Fibroblast of the aortic adventitia (primary cell): Measurements from ENCODE around the gene DET1. TPM values are rescaled to one million over a fixed set of nuclear protein-coding genes. Genes with fewer than 3 reads are reported as not detected.
A peak's percentile ranks its signal among the peaks of the same experiment; 100 is the strongest.
"Not testable (repeated sequence)": the region's sequence is repeated elsewhere in the genome, so short reads cannot be mapped to it uniquely, and the experiment has no call there.

Experiments used
- DNase-seq: peaks from one replicate; pipeline ENCODE4 v3.0.0-alpha.2; 2010; ENCODE audit warnings: low read depth
- H3K4me3 ChIP-seq: 2 replicates; pipeline ENCODE4 v1.5.1; 2011; ENCODE audit warnings: low read depth, mild to moderate bottlenecking, control low read depth, low read length, moderate library complexity
- total RNA-seq: library from RNA; depleted of rRNA; stranded (reverse); fragments of >200 nt; gene quantifications from 2 replicates; pipeline ENCODE4 v1.2.3, GENCODE V29; 2012; ENCODE audit warnings: low replicate concordance
- TF ChIP-seq, protein P1 (sequence below): IDR thresholded peaks from 2 replicates; pipeline ENCODE4 v1.5.1; 2011; ENCODE audit warnings: mild to moderate bottlenecking, low read length, control low read depth, inconsistent platforms; ENCODE audit not compliant: insufficient read depth

DET1 gene
- total RNA-seq, 1 donor = 11.5 TPM

DNA sequence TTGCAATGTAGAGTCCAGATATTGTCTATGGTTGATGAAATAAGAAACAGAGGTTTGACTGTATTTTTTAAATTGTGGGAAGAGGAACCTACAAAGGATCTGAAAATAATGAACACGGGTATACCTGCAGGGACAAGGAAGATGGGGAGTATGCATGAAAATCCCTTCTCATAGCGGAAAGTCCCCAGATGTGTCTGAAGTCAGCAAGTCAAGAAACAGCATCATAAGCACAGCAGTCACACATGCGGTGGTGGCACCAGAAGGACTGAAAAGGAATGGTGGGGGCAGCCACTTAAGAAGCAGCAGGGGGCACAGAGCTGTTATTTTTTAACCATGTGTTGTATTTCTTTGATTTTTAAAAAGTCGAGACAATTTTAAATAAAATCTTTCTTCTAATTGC, 74.3 kb downstream of the DET1 start:
- TF ChIP-seq, protein P1, sequence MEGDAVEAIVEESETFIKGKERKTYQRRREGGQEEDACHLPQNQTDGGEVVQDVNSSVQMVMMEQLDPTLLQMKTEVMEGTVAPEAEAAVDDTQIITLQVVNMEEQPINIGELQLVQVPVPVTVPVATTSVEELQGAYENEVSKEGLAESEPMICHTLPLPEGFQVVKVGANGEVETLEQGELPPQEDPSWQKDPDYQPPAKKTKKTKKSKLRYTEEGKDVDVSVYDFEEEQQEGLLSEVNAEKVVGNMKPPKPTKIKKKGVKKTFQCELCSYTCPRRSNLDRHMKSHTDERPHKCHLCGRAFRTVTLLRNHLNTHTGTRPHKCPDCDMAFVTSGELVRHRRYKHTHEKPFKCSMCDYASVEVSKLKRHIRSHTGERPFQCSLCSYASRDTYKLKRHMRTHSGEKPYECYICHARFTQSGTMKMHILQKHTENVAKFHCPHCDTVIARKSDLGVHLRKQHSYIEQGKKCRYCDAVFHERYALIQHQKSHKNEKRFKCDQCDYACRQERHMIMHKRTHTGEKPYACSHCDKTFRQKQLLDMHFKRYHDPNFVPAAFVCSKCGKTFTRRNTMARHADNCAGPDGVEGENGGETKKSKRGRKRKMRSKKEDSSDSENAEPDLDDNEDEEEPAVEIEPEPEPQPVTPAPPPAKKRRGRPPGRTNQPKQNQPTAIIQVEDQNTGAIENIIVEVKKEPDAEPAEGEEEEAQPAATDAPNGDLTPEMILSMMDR = no peak
- DNase-seq = no peak
- H3K4me3 ChIP-seq = no peak overlapping the region

DNA sequence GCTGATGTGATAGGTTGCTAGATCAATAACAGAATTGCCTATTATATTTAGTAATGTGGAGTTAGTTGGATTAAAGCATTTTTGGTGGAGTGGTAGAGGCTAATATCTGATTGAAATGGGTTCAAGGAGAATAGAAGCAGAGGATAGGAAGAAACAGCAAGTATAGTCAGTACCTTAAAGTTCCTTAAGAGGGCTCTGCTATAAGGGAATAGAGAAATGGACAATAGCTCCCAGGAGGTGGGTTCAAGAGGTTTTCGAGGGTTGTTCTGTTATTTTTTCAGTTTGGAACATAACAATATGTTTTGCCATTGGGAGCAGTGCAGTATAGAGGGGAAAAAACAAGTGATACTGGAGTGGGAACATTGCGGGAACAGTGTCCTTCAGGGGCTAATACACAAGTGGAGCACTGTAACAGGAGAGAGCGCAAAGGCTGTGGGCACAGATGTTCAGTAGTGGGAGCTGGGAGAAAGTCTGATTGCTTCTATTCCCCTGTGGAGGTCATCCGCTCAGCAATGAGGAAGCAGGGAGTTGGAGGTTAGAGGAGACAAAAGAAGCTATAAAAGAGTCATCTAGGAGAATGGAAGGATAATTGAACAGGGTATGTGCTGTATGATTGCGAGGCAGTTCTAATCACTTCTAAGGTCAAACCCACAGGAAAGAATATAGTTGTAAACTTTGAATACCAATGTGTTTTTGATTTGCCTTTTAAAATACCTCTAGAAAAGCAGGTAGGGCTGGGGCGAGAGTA, 75.7 kb downstream of the DET1 start:
- TF ChIP-seq, protein P1 = no peak
- no peak for DNase-seq
- H3K4me3 ChIP-seq = no peak overlapping the region

DNA sequence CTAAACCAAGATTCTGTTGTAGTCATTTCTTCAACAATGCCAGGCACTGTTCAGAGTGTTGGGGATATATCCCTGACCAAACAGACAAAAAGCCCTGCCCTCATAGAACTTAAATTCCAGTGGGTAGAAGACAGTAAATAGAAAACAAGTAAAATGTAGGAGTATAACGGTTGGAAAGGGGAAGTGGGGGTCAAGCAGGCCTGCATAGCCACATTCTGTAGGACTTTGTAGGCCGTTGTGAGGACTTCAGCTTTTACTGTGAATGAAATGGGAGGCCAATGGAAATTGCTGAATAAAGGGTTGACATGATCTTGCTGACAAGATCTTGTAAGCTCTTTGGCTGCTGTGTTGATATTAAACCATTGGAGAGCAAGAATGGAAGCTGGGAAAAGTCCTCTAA, 77.2 kb downstream of the DET1 start:
- TF ChIP-seq, protein P1 = no peak
- H3K4me3 ChIP-seq = no peak overlapping the region
- no peak for DNase-seq

DNA sequence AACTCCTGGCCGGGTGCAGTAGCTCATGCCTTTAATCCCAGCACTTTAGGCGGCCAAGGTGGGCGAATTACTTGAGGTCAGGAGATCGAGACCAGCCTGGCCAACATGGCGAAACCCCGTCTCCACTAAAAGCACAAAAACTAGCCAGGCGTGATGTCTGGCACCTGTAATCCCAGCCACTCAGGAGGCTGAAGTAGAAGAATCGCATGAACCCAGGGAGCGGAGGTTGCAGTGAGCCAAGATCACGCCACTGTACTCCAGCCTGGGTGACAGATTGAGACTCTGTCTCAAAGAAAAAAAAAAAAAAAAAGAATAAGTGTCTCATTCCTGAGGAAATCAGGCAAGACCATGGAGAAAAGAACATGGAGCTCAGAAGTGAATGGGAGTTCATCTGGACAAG, 77.8 kb downstream of the DET1 start:
- DNase-seq = not testable (repeated sequence)
- H3K4me3 ChIP-seq = peak overlapping the region; percentile 99

DNA sequence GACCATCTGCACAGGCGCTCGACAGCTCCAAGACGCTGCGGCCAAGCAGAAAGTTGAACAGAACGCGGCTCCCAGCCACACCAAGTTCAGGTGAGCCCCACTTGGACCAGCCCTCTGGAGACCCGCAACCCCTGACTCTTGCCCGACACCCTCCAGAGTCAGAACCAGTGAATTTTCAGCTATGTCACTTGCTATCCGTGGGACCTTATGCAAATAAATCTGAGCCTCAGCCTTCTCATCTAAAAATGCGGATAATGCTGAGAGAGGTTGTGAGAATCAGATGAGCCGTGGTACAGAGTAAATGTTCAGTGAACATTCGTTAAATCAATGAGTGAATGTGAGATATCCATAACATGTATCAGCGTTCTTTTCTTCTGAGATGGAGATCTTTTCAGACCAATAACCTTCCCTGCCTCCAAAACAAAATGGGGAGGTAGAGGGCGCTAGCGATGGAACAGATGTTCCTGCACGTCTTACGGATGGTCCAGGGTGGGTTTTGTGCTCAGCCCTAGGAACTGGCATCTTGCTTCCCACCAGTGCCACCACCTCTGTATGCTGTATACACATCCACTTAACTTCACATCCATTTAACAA, 78.4 kb downstream of the DET1 start:
- TF ChIP-seq, protein P1 = peak; percentile 52
- H3K4me3 ChIP-seq = peak overlapping the region; percentile 99
- DNase-seq = peak; percentile 18

DNA sequence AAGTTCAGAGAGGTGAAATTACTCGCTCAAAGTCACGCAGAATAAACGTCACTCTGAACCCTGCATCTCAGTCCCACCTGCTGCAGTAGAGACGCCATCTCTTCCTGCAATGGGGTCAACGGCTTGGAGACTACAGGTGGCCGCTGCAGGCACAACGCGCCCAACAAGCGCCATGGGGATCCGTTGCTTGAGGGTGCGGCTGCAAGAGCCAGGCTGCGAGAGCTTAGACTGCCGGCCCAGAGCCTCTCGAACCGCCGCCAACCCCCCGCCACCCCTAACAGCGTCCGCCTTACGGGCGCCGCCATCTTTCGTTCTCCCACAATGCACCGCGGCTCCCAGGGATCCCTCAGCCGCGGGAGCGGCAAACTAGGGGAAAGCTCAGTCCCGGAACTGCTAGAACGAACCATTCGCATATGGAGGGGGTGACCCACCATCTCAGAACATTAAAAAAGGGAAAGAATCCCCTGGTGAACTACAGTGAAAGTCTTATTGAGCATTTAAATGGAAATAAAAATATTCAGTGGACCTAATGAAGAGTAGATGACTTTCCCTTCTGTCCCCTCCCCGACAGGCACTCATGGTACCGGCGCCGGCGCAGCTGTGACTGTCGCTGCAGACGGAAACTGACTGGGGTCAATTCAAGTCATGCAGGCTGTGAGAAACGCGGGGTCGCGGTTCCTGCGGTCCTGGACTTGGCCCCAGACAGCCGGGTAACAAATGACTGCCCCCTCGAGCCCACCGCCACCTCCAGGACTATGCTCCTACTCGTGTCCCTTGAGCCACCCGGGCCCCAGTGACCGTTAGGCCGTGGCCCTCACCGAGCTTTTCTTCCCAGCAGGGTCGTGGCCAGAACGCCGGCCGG, 79.2 kb downstream of the DET1 start, which contains the start of the genes MRPL46 and MRPS11:
MRPL46 (minus strand) TSS at position 316 of the 862 bp plus-strand sequence; CDS start at position 305, 11 bp downstream.
MRPS11 (plus strand) TSS at position 636 of the 862 bp plus-strand sequence; CDS start at position 646, 10 bp downstream.
- TF ChIP-seq, protein P1 = no peak
- peak; percentile 86 for DNase-seq
- H3K4me3 ChIP-seq = peak within 1 kb of the TSS; percentile 99
